Hepatocyte (in vitro differentiated cells): ENCODE results near the gene NPBWR2. TPM values are rescaled to one million over a fixed set of nuclear protein-coding genes. Genes with fewer than 3 reads are reported as not detected.

Experiments used
- DNase-seq: peaks from one replicate; pipeline ENCODE4 v3.0.0-alpha.2; 2016; ENCODE audit warnings: low spot score
- H2AFZ ChIP-seq: fragments of 200-600 bp; sonication (generic); 2 replicates; pipeline ENCODE4 v1.6.0; 2016; ENCODE audit warnings: antibody characterized with exemption, mild to moderate bottlenecking
- H3K27ac ChIP-seq: fragments of 200-600 bp; sonication (generic); 2 replicates; pipeline ENCODE4 v1.5.1; 2016; ENCODE audit warnings: mild to moderate bottlenecking
- H3K27me3 ChIP-seq: fragments of 200-600 bp; sonication (generic); 2 replicates; pipeline ENCODE4 v1.6.1; 2016
- H3K36me3 ChIP-seq: fragments of 200-600 bp; sonication (generic); replicated peaks from 2 replicates; pipeline ENCODE4 v1.5.1; 2016; ENCODE audit warnings: low read depth; ENCODE audit not compliant: insufficient read depth
- H3K4me1 ChIP-seq: fragments of 200-600 bp; sonication (generic); 2 replicates; pipeline ENCODE4 v1.5.1; 2016; ENCODE audit warnings: mild to moderate bottlenecking, moderate library complexity; ENCODE audit not compliant: insufficient read depth
- H3K4me2 ChIP-seq: fragments of 200-600 bp; sonication (generic); 2 replicates; pipeline ENCODE4 v1.6.0; 2016
- H3K4me3 ChIP-seq: fragments of 200-600 bp; sonication (generic); 2 replicates; pipeline ENCODE4 v1.5.1; 2016; ENCODE audit warnings: mild to moderate bottlenecking
- H3K79me2 ChIP-seq: fragments of 200-600 bp; sonication (generic); 2 replicates; pipeline ENCODE4 v1.6.0; 2017; ENCODE audit warnings: mild to moderate bottlenecking
- H3K9me2 ChIP-seq: fragments of 200-600 bp; sonication (generic); replicated peaks from 2 replicates; pipeline ENCODE4 v1.6.0; 2017; ENCODE audit warnings: mild to moderate bottlenecking; ENCODE audit not compliant: insufficient read depth
- H3K9me3 ChIP-seq: fragments of 200-600 bp; sonication (generic); 2 replicates; pipeline ENCODE4 v1.5.1; 2016; ENCODE audit warnings: low read depth, mild to moderate bottlenecking
- H4K20me1 ChIP-seq: fragments of 200-600 bp; sonication (generic); 2 replicates; pipeline ENCODE4 v1.6.0; 2016; ENCODE audit warnings: mild to moderate bottlenecking; ENCODE audit not compliant: insufficient read depth, poor library complexity, severe bottlenecking
- EZH2 ChIP-seq: fragments of 200-600 bp; sonication (generic); IDR thresholded peaks from 2 replicates; pipeline ENCODE4 v1.6.1; 2016; ENCODE audit warnings: antibody characterized with exemption, mild to moderate bottlenecking, borderline replicate concordance
- EZH2phosphoT487 ChIP-seq: fragments of 200-600 bp; sonication (generic); IDR thresholded peaks from one replicate; pipeline ENCODE4 v1.6.1; 2018; ENCODE audit warnings: antibody characterized with exemption, mild to moderate bottlenecking, low read depth, moderate library complexity; ENCODE audit not compliant: unreplicated experiment, severe bottlenecking
- WGBS: methylation state at CpG from one replicate; pipeline ENCODE4 v1.1.6; 2016; ENCODE audit warnings: low lambda C conversion rate; ENCODE audit errors: missing lambda C conversion rate; 5-methylcytosine and 5-hydroxymethylcytosine counted together
- polyA plus RNA-seq: library from polyadenylated mRNA; unstranded; fragments of >200 nt; fragmentation: Nextera tagmentation; extraction: Ambion mirVana; gene quantifications from 2 replicates; pipeline ENCODE4 v1.2.1, GENCODE V29; 2016
- total RNA-seq: library from RNA; depleted of rRNA; stranded (reverse); fragments of >200 nt; gene quantifications from 2 replicates; pipeline ENCODE4 v1.2.3, GENCODE V29; 2014
- TF ChIP-seq, protein P1 (sequence below): fragments of 200-600 bp; sonication (generic); IDR thresholded peaks from 2 replicates; pipeline ENCODE4 v1.5.1; 2016; ENCODE audit warnings: antibody characterized with exemption, mild to moderate bottlenecking; ENCODE audit not compliant: poor library complexity

The NPBWR2 gene
- total and polyA plus RNA-seq, 2 experiments from 2014 or later = not detected

DNA sequence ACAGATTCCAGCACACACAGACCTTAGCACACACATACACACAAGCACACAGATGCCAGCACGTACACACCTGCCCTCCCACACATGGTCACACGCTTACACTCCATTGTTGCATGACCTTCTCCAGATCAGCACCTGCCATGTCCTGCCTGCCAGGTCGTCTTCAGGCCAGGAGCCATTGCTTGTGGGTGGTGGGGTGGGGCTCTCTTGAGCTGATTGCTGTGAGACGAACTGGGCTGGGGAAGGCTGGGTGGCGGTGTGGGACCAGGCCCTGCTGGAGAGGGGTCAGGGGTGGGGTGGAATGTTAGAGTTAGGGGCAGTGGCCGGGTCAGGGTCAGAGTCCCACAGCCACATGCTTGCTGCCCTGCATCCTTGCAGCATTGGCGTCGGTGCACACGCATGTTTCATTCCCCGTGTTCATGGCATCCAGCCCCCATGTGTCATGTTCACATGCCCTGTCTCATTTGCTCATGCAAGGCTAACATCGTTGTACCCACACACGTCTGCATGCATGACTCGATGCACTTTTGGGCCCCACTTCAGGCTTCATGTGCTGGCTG is 6.5 kb upstream of the NPBWR2 start:
- H3K9me3 ChIP-seq = no peaks in the 10 kb centered on the region
- WGBS = 87% methylated on average over 13 of the region's 13 CpGs
- H3K4me2 ChIP-seq = no peak overlapping the region
- no peaks in the 10 kb centered on the region for H3K27me3 ChIP-seq
- H3K4me3 ChIP-seq = no peak overlapping the region
- no peaks in the 10 kb centered on the region for H4K20me1 ChIP-seq
- DNase-seq = no peak
- no peaks in the 10 kb centered on the region for H3K9me2 ChIP-seq
- H3K27ac ChIP-seq = no peak overlapping the region
- no peaks in the 10 kb centered on the region for H3K36me3 ChIP-seq
- no peak overlapping the region for H2AFZ ChIP-seq
- H3K79me2 ChIP-seq = no peaks in the 10 kb centered on the region
- no peaks in the 10 kb centered on the region for H3K4me1 ChIP-seq
- no peak for TF ChIP-seq EZH2phosphoT487
- TF ChIP-seq EZH2 = no peak
- TF ChIP-seq, protein P1, sequence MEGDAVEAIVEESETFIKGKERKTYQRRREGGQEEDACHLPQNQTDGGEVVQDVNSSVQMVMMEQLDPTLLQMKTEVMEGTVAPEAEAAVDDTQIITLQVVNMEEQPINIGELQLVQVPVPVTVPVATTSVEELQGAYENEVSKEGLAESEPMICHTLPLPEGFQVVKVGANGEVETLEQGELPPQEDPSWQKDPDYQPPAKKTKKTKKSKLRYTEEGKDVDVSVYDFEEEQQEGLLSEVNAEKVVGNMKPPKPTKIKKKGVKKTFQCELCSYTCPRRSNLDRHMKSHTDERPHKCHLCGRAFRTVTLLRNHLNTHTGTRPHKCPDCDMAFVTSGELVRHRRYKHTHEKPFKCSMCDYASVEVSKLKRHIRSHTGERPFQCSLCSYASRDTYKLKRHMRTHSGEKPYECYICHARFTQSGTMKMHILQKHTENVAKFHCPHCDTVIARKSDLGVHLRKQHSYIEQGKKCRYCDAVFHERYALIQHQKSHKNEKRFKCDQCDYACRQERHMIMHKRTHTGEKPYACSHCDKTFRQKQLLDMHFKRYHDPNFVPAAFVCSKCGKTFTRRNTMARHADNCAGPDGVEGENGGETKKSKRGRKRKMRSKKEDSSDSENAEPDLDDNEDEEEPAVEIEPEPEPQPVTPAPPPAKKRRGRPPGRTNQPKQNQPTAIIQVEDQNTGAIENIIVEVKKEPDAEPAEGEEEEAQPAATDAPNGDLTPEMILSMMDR = no peak

DNA sequence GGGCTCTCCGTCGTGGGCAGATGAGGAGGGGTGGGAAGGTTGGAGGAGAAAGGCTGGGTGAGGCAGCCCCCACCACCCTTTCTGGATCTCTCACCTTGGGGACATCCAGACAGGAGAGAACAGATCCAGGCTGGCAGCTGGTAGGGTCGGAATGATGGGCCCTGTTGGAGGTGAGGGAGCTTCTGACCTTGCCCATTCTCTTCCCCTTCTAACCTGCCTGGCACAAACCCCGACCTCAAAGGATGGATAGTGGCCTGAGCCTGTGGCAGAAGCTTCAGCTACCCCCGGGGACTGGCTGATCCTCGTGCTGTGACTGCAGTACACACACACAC is 6.0 kb upstream of the NPBWR2 start:
- no peak overlapping the region for H2AFZ ChIP-seq
- no peak overlapping the region for H3K4me3 ChIP-seq
- no peak for DNase-seq
- no peaks in the 10 kb centered on the region for H3K79me2 ChIP-seq
- no peaks in the 10 kb centered on the region for H3K27me3 ChIP-seq
- H3K4me2 ChIP-seq = no peak overlapping the region
- no peaks in the 10 kb centered on the region for H3K4me1 ChIP-seq
- H3K9me2 ChIP-seq = no peaks in the 10 kb centered on the region
- no peak overlapping the region for H3K27ac ChIP-seq
- H3K36me3 ChIP-seq = no peaks in the 10 kb centered on the region
- 83% methylated on average over 6 of the region's 6 CpGs for WGBS
- H4K20me1 ChIP-seq = no peaks in the 10 kb centered on the region
- H3K9me3 ChIP-seq = no peaks in the 10 kb centered on the region
- TF ChIP-seq, protein P1 = no peak
- no peak for TF ChIP-seq EZH2
- TF ChIP-seq EZH2phosphoT487 = no peak

DNA sequence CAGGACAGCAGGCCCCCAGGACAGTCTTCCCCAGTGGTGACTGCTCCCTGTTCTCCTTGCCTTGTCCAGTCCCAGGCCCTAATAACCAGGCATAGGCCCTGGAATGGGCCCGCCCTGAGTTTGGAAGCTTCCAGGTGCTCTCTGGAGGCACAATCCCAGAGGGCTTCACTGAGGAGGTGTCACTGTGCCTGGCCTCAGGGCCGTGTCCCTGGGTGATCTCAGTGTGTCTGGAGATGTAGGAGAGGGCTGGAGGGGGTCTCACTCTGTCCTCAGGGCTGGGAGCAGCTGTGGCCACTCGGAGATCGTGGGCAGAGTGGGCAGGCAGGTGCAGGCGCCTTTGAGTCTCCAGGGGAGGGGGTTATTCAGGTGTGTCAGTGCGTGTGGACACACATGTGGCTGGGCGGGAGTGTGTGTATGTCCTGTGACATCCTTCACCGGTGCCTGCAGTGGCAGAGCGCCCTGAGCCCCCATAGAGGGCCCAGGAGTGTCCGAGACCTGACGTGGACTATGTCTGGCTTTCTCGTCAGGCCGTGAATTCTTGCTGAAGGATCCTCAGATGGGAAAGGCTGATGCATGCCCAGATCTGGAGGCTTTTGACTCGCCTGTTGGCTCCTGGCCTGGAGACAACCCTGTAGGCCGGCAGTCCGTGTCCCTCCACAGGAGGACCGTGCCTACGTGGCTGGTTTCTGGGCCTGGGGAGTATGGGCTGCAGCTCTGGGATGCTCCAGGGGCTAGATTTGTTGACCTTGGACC is 5.5 kb upstream of the NPBWR2 start:
- Histone ChIP-seq H3K4me3 (no peak overlapping the region), H3K9me3 (no peaks in the 10 kb centered on the region), H3K9me2 (no peaks in the 10 kb centered on the region), H3K27me3 (no peaks in the 10 kb centered on the region), H4K20me1 (no peaks in the 10 kb centered on the region), H3K79me2 (no peaks in the 10 kb centered on the region), H3K27ac (no peak overlapping the region), H2AFZ (no peak overlapping the region), H3K36me3 (no peaks in the 10 kb centered on the region), H3K4me2 (no peak overlapping the region), H3K4me1 (no peaks in the 10 kb centered on the region)
- 91% methylated on average over 18 of the region's 18 CpGs for WGBS
- no peak for TF ChIP-seq EZH2phosphoT487
- no peak for TF ChIP-seq EZH2
- TF ChIP-seq, protein P1 = no peak
- no peak for DNase-seq
